Measurements from ENCODE around the gene SNX7.

GRCh38 chr1:98733782-98734112 is 72.2 kb downstream of the SNX7 start:
- TF ChIP-seq YY1 (IDR thresholded peaks at IDR 0.05; ENCODE audit: borderline replicate concordance in 1 of 3, control insufficient read depth in 1 of 3, extremely low read depth in 1 of 3, insufficient read depth in 3 of 3, insufficient read length in 1 of 3, insufficient replicate concordance in 2 of 3, low read depth in 1 of 3, low read length in 2 of 3) (no peak), CTCF (IDR thresholded peaks at IDR 0.05 in 2 of 3, conservative IDR thresholded peaks at IDR 0.05 in 1 of 3; ENCODE audit: insufficient read depth in 2 of 3, low read depth in 1 of 3, low read length in 3 of 3) (no peak), REST (IDR thresholded peaks at IDR 0.05; ENCODE audit: borderline replicate concordance) (no peak), REST (CRISPR knock-in tag; IDR thresholded peaks at IDR 0.05; ENCODE audit: low read depth) (no peak), EZH2 (IDR thresholded peaks at IDR 0.05; ENCODE audit: borderline replicate concordance, low read depth, low read length) (no peak), ATF3 (IDR thresholded peaks at IDR 0.05) (no peak), ATF3 (CRISPR knock-in tag; conservative IDR thresholded peaks at IDR 0.05) (no peak), CHD4 (IDR thresholded peaks at IDR 0.05; ENCODE audit: insufficient read depth, insufficient replicate concordance, low read depth, low read length, poor library complexity, severe bottlenecking) (no peak), HDAC6 (IDR thresholded peaks at IDR 0.05; ENCODE audit: low read depth, low read length) (no peak), ZNF175 (CRISPR knock-in tag; IDR thresholded peaks at IDR 0.05; ENCODE audit: low read depth) (no peak), PCBP1 (IDR thresholded peaks at IDR 0.05; ENCODE audit: low read depth, low read length, poor library complexity, severe bottlenecking) (no peak), ZBED1 (IDR thresholded peaks at IDR 0.05) (no peak), USF2 (CRISPR knock-in tag; IDR thresholded peaks at IDR 0.05) (no peak), SP2 (IDR thresholded peaks at IDR 0.05; ENCODE audit: extremely low read depth, low read depth, low read length, poor library complexity, severe bottlenecking) (no peak), CEBPZ (IDR thresholded peaks at IDR 0.05; ENCODE audit: borderline replicate concordance, low read depth, low read length) (no peak)
